Measurements from ENCODE around the gene LRFN2.

GRCh38 chr6:40520084-40520483 lies 67.1 kb downstream of the LRFN2 start:
- TF ChIP-seq CTCF (conservative IDR thresholded peaks at IDR 0.05; ENCODE audit: low read depth, low read length) (no peak), EZH2 (IDR thresholded peaks at IDR 0.05; ENCODE audit: borderline replicate concordance, low read depth, low read length, poor library complexity, severe bottlenecking) (no peak)
